Cerebellar nuclear complex (tissue), 1 donor: ENCODE data around the gene LMX1B.
"Not testable (repeated sequence)": the region's sequence is repeated elsewhere in the genome, so short reads cannot be mapped to it uniquely, and the experiment has no call there.

Experiments
- DNase-seq, 2 experiments: peaks; one replicate each; lab custom pipeline; 2025; lab: John Stamatoyannopoulos, UW

The LMX1B gene

GRCh38 chr9:126695701-126696400 is 82.1 kb downstream of the LMX1B start:
- no peak for DNase-seq

DNA sequence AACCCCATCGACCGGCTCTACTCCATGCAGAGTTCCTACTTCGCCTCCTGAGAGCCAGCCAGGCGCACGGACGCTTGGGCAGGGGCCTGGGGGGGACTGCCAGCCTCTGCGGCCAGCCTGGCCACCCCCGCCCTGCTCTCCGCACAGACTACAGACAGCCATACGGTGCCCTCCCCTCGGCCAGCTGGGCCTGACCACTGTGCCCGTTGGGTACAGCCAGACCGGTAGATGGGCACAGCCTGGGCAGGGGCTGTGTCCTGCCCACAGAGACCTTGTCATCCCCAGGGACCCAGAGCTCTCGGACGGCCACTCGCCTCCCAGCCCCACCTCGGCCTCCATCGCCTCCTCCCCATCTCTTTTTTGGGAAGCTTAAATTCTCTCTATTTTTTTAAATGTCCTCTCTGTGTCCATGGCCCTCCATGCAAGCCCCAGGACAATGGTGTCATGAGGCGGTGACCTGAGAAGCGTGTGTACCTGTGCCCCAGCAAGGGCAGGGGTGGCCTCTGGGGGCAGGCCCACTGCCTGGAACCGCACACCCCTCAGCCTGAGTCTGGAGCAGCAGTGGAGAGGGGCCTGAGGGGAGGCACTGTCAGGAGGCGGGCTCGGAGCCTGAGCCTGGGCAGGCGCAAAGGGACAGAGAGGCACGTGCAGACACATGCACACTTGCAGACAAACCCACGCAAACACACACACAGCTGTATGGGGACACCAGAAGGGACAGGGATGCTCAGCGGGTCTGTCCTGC is 82.8 kb downstream of the LMX1B start:
- DNase-seq = no peak

DNA sequence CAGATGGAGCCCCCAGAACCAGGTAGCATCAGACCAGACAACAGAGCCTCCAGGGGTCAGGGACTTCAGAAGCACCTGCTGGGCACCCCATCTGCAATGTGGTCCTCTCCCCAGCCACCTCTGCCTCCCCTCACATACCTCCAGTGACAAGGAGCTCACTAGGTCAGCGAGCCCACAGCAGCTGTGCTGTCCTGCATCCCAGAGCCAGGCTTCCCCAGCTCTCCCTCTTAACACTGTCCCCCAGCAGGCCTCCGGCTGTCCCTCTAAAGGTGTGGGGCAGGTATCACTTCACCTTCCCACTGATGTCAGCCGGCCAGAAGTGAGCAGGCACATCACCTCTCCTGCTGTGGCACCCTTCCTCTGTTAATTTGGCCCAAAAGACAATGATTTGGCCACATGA is 83.6 kb downstream of the LMX1B start:
- DNase-seq = no peak

GRCh38 chr9:126698251-126698650 is 84.5 kb downstream of the LMX1B start:
- no peak for DNase-seq

DNA sequence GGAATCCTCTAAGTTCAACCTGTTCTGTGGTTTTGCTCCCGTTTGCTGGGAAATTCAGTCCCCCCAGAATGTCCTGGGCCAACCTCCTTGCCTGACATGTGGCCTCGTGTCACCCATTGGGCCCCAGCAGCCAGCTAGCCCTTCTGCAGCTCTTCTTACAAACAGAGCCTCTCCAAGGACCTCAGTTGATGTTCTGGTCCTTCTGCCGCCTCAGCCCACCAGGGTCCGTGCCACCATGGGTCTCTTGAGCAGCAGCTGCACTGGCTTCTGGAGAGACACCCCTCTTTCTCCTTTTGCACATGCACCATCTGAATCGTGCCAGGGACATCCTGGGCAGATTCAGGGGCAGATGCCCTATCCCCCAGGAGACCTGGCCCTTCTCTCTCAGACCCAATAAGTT is 85.0 kb downstream of the LMX1B start:
- no peak for DNase-seq

DNA sequence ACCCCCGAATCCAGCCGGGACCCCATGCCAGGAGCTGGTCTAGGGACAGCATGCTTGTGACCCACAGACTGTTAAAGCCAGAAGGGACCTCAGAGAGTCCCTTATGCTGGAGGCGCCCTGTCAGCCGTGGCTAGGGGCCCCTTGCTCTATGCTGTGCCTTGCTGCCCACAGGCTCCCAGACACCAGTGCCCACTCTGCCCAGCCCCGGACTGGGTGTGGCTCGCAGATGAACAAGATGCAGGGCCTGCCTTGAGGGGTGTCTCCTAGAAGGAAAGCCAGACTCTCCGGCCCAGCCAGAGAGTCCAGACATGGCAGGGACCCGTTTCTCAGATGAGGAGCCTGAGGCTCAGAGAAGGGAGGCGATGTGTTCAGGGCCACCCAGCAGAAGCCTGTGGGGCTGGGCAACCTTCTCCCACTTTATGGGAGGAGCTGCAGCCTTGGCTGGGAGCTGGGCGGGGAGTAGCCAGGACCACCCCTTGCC is 85.7 kb downstream of the LMX1B start:
- no peak for DNase-seq

- DNase-seq = no peak
Observed at GRCh38 chr9:126700296-126700695, 86.6 kb downstream of the LMX1B start.

- no peak for DNase-seq
Observed at GRCh38 chr9:126700903-126701812, 87.4 kb downstream of the LMX1B start.

DNA sequence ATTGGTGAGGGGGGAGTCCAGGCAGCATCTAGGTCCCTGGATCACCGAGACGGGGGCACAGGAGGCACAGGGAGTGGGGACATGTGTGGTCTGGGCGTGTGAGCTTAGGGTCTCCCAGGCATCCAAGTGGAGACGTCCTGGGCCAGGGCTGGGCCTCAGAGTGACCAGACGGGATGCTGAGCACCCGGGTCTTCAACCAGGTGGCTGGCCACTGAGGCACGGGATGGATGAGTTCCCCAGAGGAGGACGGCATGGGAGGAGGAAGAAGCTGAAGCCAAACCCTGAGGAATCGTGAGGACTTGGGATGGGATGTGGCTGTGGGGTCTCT is 88.0 kb downstream of the LMX1B start:
- DNase-seq = no peak

DNA sequence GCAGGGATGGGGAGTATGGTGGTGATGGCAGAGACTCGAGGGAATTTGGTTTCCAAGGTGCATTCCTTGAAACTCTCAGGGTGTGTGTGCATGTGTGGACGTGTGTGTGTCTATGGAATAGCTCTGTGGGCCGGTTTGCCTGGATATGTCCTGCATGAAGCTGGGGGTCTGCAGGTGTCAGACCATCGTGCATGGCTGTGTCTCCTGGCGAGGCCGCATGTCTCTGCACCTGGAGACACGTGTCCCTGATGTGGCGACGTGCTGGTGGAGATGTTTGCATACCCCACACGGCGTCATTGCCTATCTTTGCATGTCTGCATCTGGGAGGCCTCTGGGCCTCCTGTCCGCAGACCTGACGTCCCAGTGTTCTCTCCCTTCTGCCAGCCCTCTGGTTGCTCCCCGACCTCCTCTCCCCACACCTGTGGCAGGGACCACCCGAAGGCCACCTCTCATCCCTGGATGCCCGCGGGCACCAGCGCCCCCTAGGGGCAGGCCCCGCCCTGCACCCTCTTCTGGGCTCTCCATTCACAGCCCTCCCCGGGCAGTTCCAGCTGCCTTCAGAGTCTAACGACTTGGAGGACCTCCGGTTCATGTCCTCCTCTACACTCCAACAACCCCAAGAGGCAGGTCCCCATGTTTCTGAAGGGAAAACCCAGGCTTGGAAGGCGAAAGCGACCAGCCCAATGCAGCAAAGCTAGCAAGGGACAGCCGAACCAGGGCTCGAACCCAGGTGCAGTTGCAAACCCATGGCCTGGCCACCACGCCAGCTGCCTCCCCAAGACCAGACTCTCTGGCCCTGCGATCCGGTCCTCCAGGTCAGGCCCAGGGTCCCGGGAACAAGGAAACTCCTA is 88.6 kb downstream of the LMX1B start:
- no peak for DNase-seq

GRCh38 chr9:126703002-126703865 is 89.5 kb downstream of the LMX1B start:
- no peak for DNase-seq

- DNase-seq = no peak
Observed at GRCh38 chr9:126703866-126704156, 90.1 kb downstream of the LMX1B start.

DNA sequence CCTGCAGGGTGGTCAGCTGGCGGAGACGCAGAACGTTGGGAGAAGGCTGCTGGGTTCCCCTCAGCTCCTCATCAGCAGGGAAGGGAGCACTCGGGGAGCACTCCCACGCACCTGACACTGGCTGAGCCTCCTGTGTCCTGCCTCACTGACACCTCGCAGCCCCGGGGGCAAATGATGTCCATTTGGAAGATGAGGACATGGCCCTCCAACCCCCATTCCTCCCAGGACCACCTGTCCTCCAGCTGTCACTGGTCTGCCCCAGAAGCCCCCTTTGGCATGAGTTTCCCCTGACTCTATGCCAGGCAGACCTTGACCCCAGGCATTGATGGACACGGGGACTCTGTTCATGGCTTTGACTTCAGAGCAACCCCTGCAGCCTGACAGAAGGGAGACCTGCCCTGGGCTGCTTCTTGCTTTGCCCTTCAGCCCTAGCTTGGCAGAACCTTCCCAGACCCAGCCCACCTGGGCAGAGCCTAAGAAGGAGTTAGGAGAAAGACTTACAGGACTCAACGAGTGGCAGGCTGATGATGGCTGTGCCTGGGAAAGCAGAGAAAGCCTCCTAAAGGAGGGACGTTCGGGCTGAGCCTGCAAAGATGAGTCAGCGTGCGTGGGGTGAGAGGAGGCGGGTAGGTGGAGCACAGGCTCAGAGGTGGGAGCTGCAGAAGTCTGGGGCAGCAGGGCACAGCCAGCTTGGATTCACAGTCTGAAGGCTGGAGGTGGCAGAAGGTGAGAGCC is 90.6 kb downstream of the LMX1B start:
- no peak for DNase-seq

DNA sequence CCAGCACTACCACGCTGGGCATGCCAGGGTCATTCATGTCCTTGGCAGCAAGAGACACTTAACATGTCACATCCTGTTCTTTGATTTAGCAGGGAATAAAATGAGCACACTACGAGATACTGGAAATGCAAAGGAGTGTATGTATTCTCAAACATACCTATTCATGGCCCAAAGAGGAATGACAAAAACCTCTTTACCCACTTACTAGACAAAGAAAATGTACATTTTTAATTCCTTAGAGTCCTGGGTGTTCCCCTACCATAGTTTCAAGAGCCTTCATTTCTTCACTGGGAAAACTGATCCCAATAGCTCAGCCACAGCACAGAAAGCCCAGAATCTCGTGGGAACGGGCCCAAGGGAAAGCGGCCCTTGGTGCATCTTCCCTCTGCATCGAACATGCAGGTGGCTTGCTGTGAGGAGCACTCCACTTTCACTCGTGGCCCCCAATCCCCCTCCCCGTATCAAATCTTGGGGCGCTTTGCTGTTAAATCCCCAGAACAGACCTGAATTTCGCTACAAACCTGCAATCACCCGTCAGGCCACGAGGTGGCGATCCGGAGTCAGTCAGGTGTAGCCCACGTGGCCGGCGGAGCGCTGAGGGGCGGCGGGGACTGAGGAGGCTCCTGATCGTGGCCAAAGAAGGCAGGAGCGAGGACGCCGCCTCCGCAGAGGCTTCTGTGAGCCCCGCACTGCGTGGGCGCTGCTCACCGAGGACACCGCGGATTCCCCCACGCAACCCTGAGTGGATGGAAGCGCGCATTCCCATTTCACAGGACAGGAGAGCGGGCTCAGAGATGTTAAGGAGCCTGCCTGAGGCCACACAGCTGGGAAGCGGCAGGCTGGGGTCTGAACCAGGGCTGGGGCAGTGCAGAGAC is 91.4 kb downstream of the LMX1B start:
- DNase-seq = peak in 1 of 2 experiments; percentile 24

DNA sequence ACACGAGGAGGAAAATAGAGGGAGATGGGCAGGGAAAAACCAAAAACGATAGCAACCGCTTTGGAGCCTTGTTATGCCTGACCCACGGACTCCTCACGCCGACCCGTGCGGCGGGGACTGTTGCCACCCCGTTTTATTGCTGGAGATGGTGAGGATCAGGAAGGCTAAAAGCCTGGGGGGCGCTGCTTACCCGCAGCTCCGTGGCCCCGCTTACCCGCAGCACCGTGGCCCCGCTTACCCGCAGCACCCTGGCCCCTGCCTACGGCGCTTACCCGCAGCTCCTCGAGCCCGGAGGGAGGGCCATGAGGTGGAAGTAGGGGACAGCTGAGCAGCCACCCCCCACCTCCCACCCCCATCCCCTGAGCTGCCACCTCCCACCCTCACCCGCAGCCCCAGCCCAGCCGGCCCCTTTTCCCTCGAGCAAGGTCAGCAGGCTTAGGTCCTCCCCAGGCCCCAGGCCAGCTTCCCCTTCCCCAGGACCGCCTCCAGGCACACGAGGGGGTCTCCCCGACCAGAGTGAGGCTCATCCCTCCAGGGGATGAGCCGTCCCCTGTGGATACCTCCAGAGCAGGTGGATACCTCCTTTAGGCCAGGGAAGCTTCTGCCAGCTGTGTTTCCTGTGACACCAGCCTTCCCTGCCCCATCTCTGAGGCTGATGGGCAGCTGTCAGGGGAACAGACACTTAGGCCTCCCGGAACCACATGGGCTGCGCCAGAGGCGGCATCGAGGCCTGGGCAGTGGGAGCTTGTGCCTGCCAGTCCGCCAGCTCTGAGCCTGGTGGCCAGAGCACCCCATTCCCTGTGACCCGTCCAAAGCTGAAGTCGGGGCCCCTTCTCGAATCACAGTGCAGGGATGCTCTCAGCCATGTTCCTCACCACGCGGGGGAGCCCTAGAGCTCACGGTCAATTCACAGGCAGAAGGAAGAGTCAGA is 92.3 kb downstream of the LMX1B start:
- DNase-seq = no peak

GRCh38 chr9:126706698-126707053 is 92.9 kb downstream of the LMX1B start:
- DNase-seq = no peak

DNA sequence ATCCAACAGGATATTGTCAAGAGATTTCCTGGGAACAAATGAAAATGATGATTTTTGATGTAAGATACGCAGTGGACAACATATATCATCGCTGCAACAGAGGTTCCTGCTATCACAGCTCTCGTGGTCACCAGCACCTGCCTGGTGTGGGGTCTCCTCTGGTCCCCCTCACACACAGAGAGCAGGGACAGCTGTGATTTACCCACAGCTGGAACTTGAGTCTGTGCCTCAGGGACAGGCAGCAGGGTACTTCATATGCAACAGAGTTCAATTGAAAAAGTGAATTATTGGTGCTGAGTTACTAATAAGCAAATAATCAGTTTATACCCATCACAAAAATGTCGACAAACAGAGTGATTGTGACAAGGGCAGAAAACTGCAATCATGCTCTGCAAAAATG is 93.4 kb downstream of the LMX1B start:
- no peak for DNase-seq

DNA sequence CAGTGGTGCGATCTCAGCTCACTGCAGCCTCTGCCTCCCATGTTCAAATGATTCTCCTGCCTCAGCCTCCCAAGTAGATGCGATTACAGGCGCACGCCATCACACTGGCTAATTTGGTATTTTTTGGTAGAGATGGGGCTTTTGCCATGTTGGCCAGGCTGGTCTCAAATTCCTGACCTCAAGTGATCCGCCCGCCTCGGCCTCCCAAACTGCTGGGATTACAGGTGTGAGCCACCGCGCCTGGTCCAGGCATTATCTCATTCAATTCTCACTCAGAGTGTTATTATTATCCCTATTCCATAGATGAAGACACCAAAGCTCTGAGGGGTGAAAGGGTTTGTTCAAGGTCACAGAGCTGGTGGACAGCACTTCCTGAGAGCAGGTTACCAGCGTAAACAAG is 94.0 kb downstream of the LMX1B start:
- not testable (repeated sequence) for DNase-seq
